Astrocyte (in vitro differentiated cells and primary cell): ENCODE measurements around the gene FITM2.

ENCODE experiments used
- EZH2 ChIP-seq: IDR thresholded peaks from 2 replicates; pipeline ENCODE4 v1.6.1; 2012; ENCODE audit warnings: mild to moderate bottlenecking, low read length, inconsistent platforms; ENCODE audit not compliant: insufficient read depth
- TF ChIP-seq, protein P1 (sequence below): IDR thresholded peaks from 2 replicates; pipeline ENCODE4 v1.5.1; 2011; ENCODE audit warnings: low read depth, mild to moderate bottlenecking, inconsistent platforms, low read length, moderate library complexity; ENCODE audit not compliant: insufficient read depth

DNA sequence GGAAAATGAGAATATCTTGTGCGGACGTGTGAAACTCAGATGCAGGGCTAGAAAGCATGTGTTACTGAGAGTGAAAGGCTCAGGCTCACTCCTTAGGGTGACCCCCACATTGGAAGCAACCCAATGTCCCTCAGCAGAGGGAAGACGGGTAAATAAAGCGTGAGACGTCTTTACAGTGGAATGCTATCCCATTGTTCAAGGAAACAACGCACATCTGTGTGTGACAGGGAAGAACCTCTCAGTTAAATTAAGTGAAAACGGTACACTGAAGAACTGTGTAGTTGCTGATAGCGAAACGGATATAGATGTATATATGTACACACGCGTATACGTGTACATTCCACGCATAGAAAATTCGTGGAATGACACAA is 45.3 kb upstream of the FITM2 start:
- TF ChIP-seq, protein P1, sequence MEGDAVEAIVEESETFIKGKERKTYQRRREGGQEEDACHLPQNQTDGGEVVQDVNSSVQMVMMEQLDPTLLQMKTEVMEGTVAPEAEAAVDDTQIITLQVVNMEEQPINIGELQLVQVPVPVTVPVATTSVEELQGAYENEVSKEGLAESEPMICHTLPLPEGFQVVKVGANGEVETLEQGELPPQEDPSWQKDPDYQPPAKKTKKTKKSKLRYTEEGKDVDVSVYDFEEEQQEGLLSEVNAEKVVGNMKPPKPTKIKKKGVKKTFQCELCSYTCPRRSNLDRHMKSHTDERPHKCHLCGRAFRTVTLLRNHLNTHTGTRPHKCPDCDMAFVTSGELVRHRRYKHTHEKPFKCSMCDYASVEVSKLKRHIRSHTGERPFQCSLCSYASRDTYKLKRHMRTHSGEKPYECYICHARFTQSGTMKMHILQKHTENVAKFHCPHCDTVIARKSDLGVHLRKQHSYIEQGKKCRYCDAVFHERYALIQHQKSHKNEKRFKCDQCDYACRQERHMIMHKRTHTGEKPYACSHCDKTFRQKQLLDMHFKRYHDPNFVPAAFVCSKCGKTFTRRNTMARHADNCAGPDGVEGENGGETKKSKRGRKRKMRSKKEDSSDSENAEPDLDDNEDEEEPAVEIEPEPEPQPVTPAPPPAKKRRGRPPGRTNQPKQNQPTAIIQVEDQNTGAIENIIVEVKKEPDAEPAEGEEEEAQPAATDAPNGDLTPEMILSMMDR: no peak
- TF ChIP-seq EZH2: no peak
